Measurements from ENCODE around the gene HAO1. TPM values are rescaled to one million over a fixed set of nuclear protein-coding genes. Genes with fewer than 3 reads are reported as not detected.

Gene HAO1
- total and polyA plus RNA-seq, 2 donors (not counting 3 experiments of a cell fraction or from before 2014, with no cell fraction given), result not detected

- Histone ChIP-seq H3K9ac (replicated peaks; ENCODE audit: extremely low read depth, insufficient read depth, low read length) (no peak overlapping the region), H2AFZ (ENCODE audit: low read depth, low read length) (no peak overlapping the region), H3K36me3 (ENCODE audit: control insufficient read depth in 2 of 2, extremely low read depth in 1 of 2, insufficient read depth in 2 of 2, low read length in 2 of 2) (peaks cover 3 to 6% of the 10 kb centered on the region in 2 experiments), H3K4me1 (ENCODE audit: control insufficient read depth, extremely low read depth, insufficient read depth, low read length) (no peaks in the 10 kb centered on the region), H3K79me2 (ENCODE audit: control insufficient read depth, insufficient read depth, low read length) (no peaks in the 10 kb centered on the region), H3K9me3 (replicated peaks; ENCODE audit: control insufficient read depth, insufficient read depth, low read length) (no peaks in the 10 kb centered on the region), H3K9me1 (replicated peaks; ENCODE audit: control insufficient read depth, extremely low read depth, insufficient read depth, low read length) (no peaks in the 10 kb centered on the region), H3K27me3 (ENCODE audit: control insufficient read depth in 2 of 2, insufficient read depth in 2 of 2, low read length in 2 of 2) (no peaks in the 10 kb centered on the region), H3K4me3 (replicated peaks in 1 of 3; ENCODE audit: insufficient read depth in 1 of 3, low read depth in 1 of 3, low read length in 3 of 3) (no peak overlapping the region), H3K27ac (ENCODE audit: insufficient read depth, low read depth, low read length) (no peak overlapping the region), H4K20me1 (replicated peaks; ENCODE audit: control insufficient read depth, extremely low read depth, insufficient read depth, low read length) (no peaks in the 10 kb centered on the region), H3K4me2 (ENCODE audit: insufficient read depth, low read length) (no peak overlapping the region)
- no TSS peak for BruUV-seq (replicated peaks)
- dilution Hi-C loops (cut with MboI; ENCODE audit: extremely low pct_ligation_motif_present, low sequenced_read_pairs), result no loop called here
- intact Hi-C loops (cut with micrococcal nuclease), result loop anchor here (2.0 kb wide), 1 partner anchor 37 kb away; the partner anchor contains the start of gene TMX4
- DNase-seq (ENCODE audit: low read depth, low spot score), result no peak
- TF ChIP-seq JUN (IDR thresholded peaks at IDR 0.05; ENCODE audit: borderline replicate concordance, insufficient read depth, insufficient read length, low read depth) (no peak), MAX (IDR thresholded peaks at IDR 0.05; ENCODE audit: insufficient read depth, insufficient read length) (no peak), GATA2 (IDR thresholded peaks at IDR 0.05; ENCODE audit: insufficient read depth, insufficient read length, low read depth, low read length) (no peak), POLR2A (IDR thresholded peaks at IDR 0.05; ENCODE audit: low read depth, low read length) (no peak), POLR2AphosphoS5 (IDR thresholded peaks at IDR 0.05; ENCODE audit: insufficient read depth, low read depth, low read length) (no peak), EZH2 (IDR thresholded peaks at IDR 0.05; ENCODE audit: borderline replicate concordance, low read depth, low read length, severe bottlenecking) (no peak), CTCF (IDR thresholded peaks at IDR 0.05; ENCODE audit: extremely low read depth in 1 of 2, insufficient read depth in 1 of 2, low read depth in 1 of 2, low read length in 2 of 2) (no peak), MYC (IDR thresholded peaks at IDR 0.05; ENCODE audit: low read depth, low read length) (no peak), FOS (IDR thresholded peaks at IDR 0.05; ENCODE audit: borderline replicate concordance, insufficient read depth, low read length) (no peak)
- POLR2A ChIA-PET, result no interaction called here
- CTCF ChIA-PET, result interaction anchor here (1.2 to 5.7 kb wide), 5 partner anchors 19 to 741 kb away, joined by 3 to 179 read pairs (median 6); no protein-coding TSS in a partner anchor
- FAIRE-seq, result no peak
Observed at GRCh38 chr20:7981374-7981773, 41.1 kb upstream of the HAO1 start.

All from endothelial cell of umbilical vein (primary cell).